ENCODE data around the gene HMX3. TPM values are rescaled to one million over a fixed set of nuclear protein-coding genes. Genes with fewer than 3 reads are reported as not detected.

The HMX3 gene
- polyA plus RNA-seq, 3 donors = not detected

- DNase-seq (ENCODE audit: low read depth in 3 of 3, low spot score in 2 of 3) = no peak
Observed at GRCh38 chr10:123133541-123134342, 2.0 kb upstream of the HMX3 start.

GRCh38 chr10:123134343-123134914, 1.3 kb upstream of the HMX3 start:
- no peak for DNase-seq (ENCODE audit: low read depth in 3 of 3, low spot score in 2 of 3)

GRCh38 chr10:123134915-123135414, 805 bp upstream of the HMX3 start:
- DNase-seq (ENCODE audit: low read depth in 3 of 3, low spot score in 2 of 3) = no peak

GRCh38 chr10:123136221-123136805, 543 bp downstream of the HMX3 start:
- no peak for DNase-seq (ENCODE audit: low read depth in 3 of 3, low spot score in 2 of 3)

- no peak for DNase-seq (ENCODE audit: low read depth in 3 of 3, low spot score in 2 of 3)
Observed at GRCh38 chr10:123136806-123137642, 1.3 kb downstream of the HMX3 start.

GRCh38 chr10:123139165-123139520, 3.4 kb downstream of the HMX3 start:
- DNase-seq (ENCODE audit: low read depth in 3 of 3, low spot score in 2 of 3) = no peak

- DNase-seq (ENCODE audit: low read depth in 3 of 3, low spot score in 2 of 3) = no peak
Observed at GRCh38 chr10:123139521-123140163, 3.9 kb downstream of the HMX3 start.

GRCh38 chr10:123140164-123140982, 4.6 kb downstream of the HMX3 start:
- DNase-seq (ENCODE audit: low read depth in 3 of 3, low spot score in 2 of 3) = no peak

- DNase-seq (ENCODE audit: low read depth in 3 of 3, low spot score in 2 of 3) = no peak
Observed at GRCh38 chr10:123140983-123141390, 5.2 kb downstream of the HMX3 start.

GRCh38 chr10:123141791-123142700, 6.3 kb downstream of the HMX3 start:
- no peak for DNase-seq (ENCODE audit: low read depth in 3 of 3, low spot score in 2 of 3)

GRCh38 chr10:123142701-123143161, 7.0 kb downstream of the HMX3 start:
- DNase-seq (ENCODE audit: low read depth in 3 of 3, low spot score in 2 of 3) = no peak

- no peak for DNase-seq (ENCODE audit: low read depth in 3 of 3, low spot score in 2 of 3)
Observed at GRCh38 chr10:123143162-123143824, 7.5 kb downstream of the HMX3 start.

- DNase-seq (ENCODE audit: low read depth in 3 of 3, low spot score in 2 of 3) = no peak
Observed at GRCh38 chr10:123143825-123144168, 8.0 kb downstream of the HMX3 start.

- DNase-seq (ENCODE audit: low read depth in 3 of 3, low spot score in 2 of 3) = no peak
Observed at GRCh38 chr10:123144697-123145541, 9.1 kb downstream of the HMX3 start.

- no peak for DNase-seq (ENCODE audit: low read depth in 3 of 3, low spot score in 2 of 3)
Observed at GRCh38 chr10:123145542-123146012, 9.8 kb downstream of the HMX3 start.

- DNase-seq (ENCODE audit: low read depth in 3 of 3, low spot score in 2 of 3) = no peak
Observed at GRCh38 chr10:123146013-123146893, 10.5 kb downstream of the HMX3 start.

Measured in right renal cortex interstitium (tissue), 3 donors.